ENCODE data around the gene BDP1.
A peak's percentile ranks its signal among the peaks of the same experiment; 100 is the strongest.
"Not testable (repeated sequence)": the region's sequence is repeated elsewhere in the genome, so short reads cannot be mapped to it uniquely, and the experiment has no call there.

GRCh38 chr5:71447218-71447808 is 8.1 kb upstream of the BDP1 start:
- TF ChIP-seq EZH2 (IDR thresholded peaks at IDR 0.05; ENCODE audit: borderline replicate concordance, low read depth, low read length, severe bottlenecking): not testable (repeated sequence)
- TF ChIP-seq CTCF (IDR thresholded peaks at IDR 0.05; ENCODE audit: borderline replicate concordance, extremely low read depth, low read length, poor library complexity, severe bottlenecking): peak; percentile 47
